H9 (cell line): Measurements from ENCODE around the gene MAP3K5. TPM values are rescaled to one million over a fixed set of nuclear protein-coding genes. Genes with fewer than 3 reads are reported as not detected.
A peak's percentile ranks its signal among the peaks of the same experiment; 100 is the strongest.

Source experiments
- DNase-seq: peaks from one replicate; pipeline ENCODE4 v3.0.0-alpha.2; 2017
- H2AFZ ChIP-seq: one replicate; pipeline ENCODE4 v1.6.1; 2013; ENCODE audit warnings: mild to moderate bottlenecking, low read length, control low read depth, moderate library complexity
- H2AK5ac ChIP-seq: 2 replicates; pipeline ENCODE4 v1.6.1; 2013; ENCODE audit warnings: low read length, control low read depth, mixed read lengths; ENCODE audit not compliant: insufficient read length
- H2BK120ac ChIP-seq: one replicate; pipeline ENCODE4 v1.6.1; 2013; ENCODE audit warnings: low read depth, mild to moderate bottlenecking, low read length, control low read depth, inconsistent platforms; ENCODE audit not compliant: poor library complexity, severe bottlenecking
- H2BK12ac ChIP-seq: 2 replicates; pipeline ENCODE4 v1.6.1; 2013; ENCODE audit warnings: low read length, control low read depth, mixed read lengths, low read depth; ENCODE audit not compliant: insufficient read length
- H2BK15ac ChIP-seq: 2 replicates; pipeline ENCODE4 v1.6.1; 2013; ENCODE audit warnings: low read depth, low read length, control low read depth
- H2BK20ac ChIP-seq: one replicate; pipeline ENCODE4 v1.6.1; 2013; ENCODE audit warnings: low read depth, mild to moderate bottlenecking, low read length, control low read depth, inconsistent platforms; ENCODE audit not compliant: poor library complexity, severe bottlenecking
- H2BK5ac ChIP-seq: 2 replicates; pipeline ENCODE4 v1.6.1; 2013; ENCODE audit warnings: low read length, control low read depth, mixed read lengths; ENCODE audit not compliant: insufficient read length
- H3K14ac ChIP-seq: 2 replicates; pipeline ENCODE4 v1.6.1; 2013; ENCODE audit warnings: low read length, control low read depth; ENCODE audit not compliant: insufficient read depth
- H3K18ac ChIP-seq: 2 replicates; pipeline ENCODE4 v1.6.1; 2013; ENCODE audit warnings: low read depth, mild to moderate bottlenecking, mixed read lengths, low read length, control low read depth; ENCODE audit not compliant: insufficient read length
- H3K23ac ChIP-seq: 2 replicates; pipeline ENCODE4 v1.6.1; 2013; ENCODE audit warnings: low read length, control low read depth, mixed read lengths, low read depth; ENCODE audit not compliant: insufficient read length
- H3K23me2 ChIP-seq: 2 replicates; pipeline ENCODE4 v1.6.1; 2013; ENCODE audit warnings: low read depth, mild to moderate bottlenecking, mixed read lengths, low read length, control low read depth; ENCODE audit not compliant: insufficient read length, poor library complexity, severe bottlenecking
- H3K27ac ChIP-seq: 2 replicates; pipeline ENCODE4 v1.5.1; 2013; ENCODE audit warnings: low read length, control low read depth, mixed read lengths, low read depth; ENCODE audit not compliant: insufficient read length
- H3K27me3 ChIP-seq: 2 replicates; pipeline ENCODE4 v1.6.1; 2013; ENCODE audit warnings: low read length, control low read depth, inconsistent platforms; ENCODE audit not compliant: insufficient read depth
- H3K4ac ChIP-seq: 2 replicates; pipeline ENCODE4 v1.6.1; 2013; ENCODE audit warnings: low read depth, mild to moderate bottlenecking, control low read depth, inconsistent platforms, low read length, moderate library complexity
- H3K4me1 ChIP-seq: 2 replicates; pipeline ENCODE4 v1.6.1; 2013; ENCODE audit warnings: low read length, control low read depth, inconsistent platforms; ENCODE audit not compliant: insufficient read depth
- H3K4me2 ChIP-seq: 2 replicates; pipeline ENCODE4 v1.6.1; 2013; ENCODE audit warnings: low read length, control low read depth, mixed read lengths; ENCODE audit not compliant: insufficient read length, insufficient read depth
- H3K56ac ChIP-seq: 2 replicates; pipeline ENCODE4 v1.6.1; 2013; ENCODE audit warnings: low read depth, mild to moderate bottlenecking, mixed read lengths, low read length, control low read depth; ENCODE audit not compliant: insufficient read length
- H3K79me1 ChIP-seq: 2 replicates; pipeline ENCODE4 v1.6.1; 2013; ENCODE audit warnings: low read depth, mild to moderate bottlenecking, moderate library complexity, low read length, control low read depth, inconsistent platforms; ENCODE audit not compliant: insufficient read depth, poor library complexity, severe bottlenecking
- H3K79me2 ChIP-seq: 2 replicates; pipeline ENCODE4 v1.6.1; 2013; ENCODE audit warnings: low read length, control low read depth, inconsistent platforms; ENCODE audit not compliant: insufficient read depth
- H3K9ac ChIP-seq: 2 replicates; pipeline ENCODE4 v1.6.1; 2013; ENCODE audit warnings: low read length, control low read depth, mixed read lengths; ENCODE audit not compliant: insufficient read length; ENCODE audit errors: extremely low read depth
- H3K9me3 ChIP-seq: one replicate; pipeline ENCODE4 v1.6.1; 2013; ENCODE audit warnings: low read depth, low read length, inconsistent platforms; ENCODE audit not compliant: control insufficient read depth
- H3T11ph ChIP-seq: one replicate; pipeline ENCODE4 v1.6.1; 2013; ENCODE audit warnings: mild to moderate bottlenecking, low read length, control low read depth, inconsistent platforms
- H4K20me1 ChIP-seq: one replicate; pipeline ENCODE4 v1.6.1; 2013; ENCODE audit not compliant: control insufficient read depth, insufficient read length, insufficient read depth
- H4K5ac ChIP-seq: 2 replicates; pipeline ENCODE4 v1.6.1; 2013; ENCODE audit warnings: low read depth, mild to moderate bottlenecking, mixed read lengths, low read length, control low read depth; ENCODE audit not compliant: insufficient read length
- H4K8ac ChIP-seq: replicated peaks from 2 replicates; pipeline ENCODE4 v1.6.1; 2013; ENCODE audit warnings: low read length, control low read depth, mixed read lengths, low read depth; ENCODE audit not compliant: insufficient read length
- H4K91ac ChIP-seq: 2 replicates; pipeline ENCODE4 v1.6.1; 2013; ENCODE audit warnings: low read depth, mild to moderate bottlenecking, moderate library complexity, mixed read lengths, low read length, control low read depth; ENCODE audit not compliant: insufficient read length
- H3K27ac Mint-ChIP-seq, 3 experiments: 2 replicates in 2 of 3; 3 replicates in 1 of 3; pipeline ENCODE4 v1.8.0; 2020 to 2021; ENCODE audit warnings: mixed read lengths in 3 of 3, mild to moderate bottlenecking in 1 of 3, moderate library complexity in 1 of 3
- H3K27me3 Mint-ChIP-seq: 2 replicates; pipeline ENCODE4 v1.8.0; 2021; ENCODE audit warnings: low read depth, mild to moderate bottlenecking, moderate library complexity, mixed read lengths
- H3K36me3 Mint-ChIP-seq, 3 experiments: 2 replicates in 2 of 3; 3 replicates in 1 of 3; pipeline ENCODE4 v1.8.0; 2020 to 2021; ENCODE audit warnings: low read depth in 3 of 3, mixed read lengths in 3 of 3; ENCODE audit not compliant: insufficient read depth in 1 of 3
- H3K4me1 Mint-ChIP-seq, 2 experiments: 2 replicates each; pipeline ENCODE4 v1.8.0; 2020; ENCODE audit warnings: mixed read lengths in 2 of 2
- H3K4me3 Mint-ChIP-seq, 2 experiments: 2 replicates in 1 of 2; 3 replicates in 1 of 2; pipeline ENCODE4 v1.8.0; 2020 to 2021; ENCODE audit warnings: mild to moderate bottlenecking in 2 of 2, mixed read lengths in 2 of 2, moderate library complexity in 1 of 2
- H3K9me3 Mint-ChIP-seq, 2 experiments: 2 replicates in 1 of 2; 3 replicates in 1 of 2; pipeline ENCODE4 v1.8.0; 2020; ENCODE audit warnings: mild to moderate bottlenecking in 2 of 2, mixed read lengths in 2 of 2, moderate library complexity in 1 of 2
- WGBS: extraction: QIAGEN DNeasy Blood & Tissue Kit; methylation state at CpG from one replicate; pipeline ENCODE4 v1.1.7; 2013; ENCODE audit warnings: missing lambda C conversion rate, low lambda C conversion rate, mixed read lengths; ENCODE audit not compliant: insufficient read length; ENCODE audit errors: extremely low coverage; 5-methylcytosine and 5-hydroxymethylcytosine counted together
- total RNA-seq: library from RNA; stranded (reverse); gene quantifications from 2 replicates; pipeline ENCODE4 v1.2.1, GENCODE V29; 2021
- TF ChIP-seq, protein P1 (sequence below): fragments of 200-600 bp; sonication (generic); conservative IDR thresholded peaks from 3 replicates; pipeline ENCODE4 v1.8.0; 2021; ENCODE audit warnings: antibody characterized with exemption, mild to moderate bottlenecking

The MAP3K5 gene
- total RNA-seq, 1 experiment from 2014 or later: 1.6 TPM

DNA sequence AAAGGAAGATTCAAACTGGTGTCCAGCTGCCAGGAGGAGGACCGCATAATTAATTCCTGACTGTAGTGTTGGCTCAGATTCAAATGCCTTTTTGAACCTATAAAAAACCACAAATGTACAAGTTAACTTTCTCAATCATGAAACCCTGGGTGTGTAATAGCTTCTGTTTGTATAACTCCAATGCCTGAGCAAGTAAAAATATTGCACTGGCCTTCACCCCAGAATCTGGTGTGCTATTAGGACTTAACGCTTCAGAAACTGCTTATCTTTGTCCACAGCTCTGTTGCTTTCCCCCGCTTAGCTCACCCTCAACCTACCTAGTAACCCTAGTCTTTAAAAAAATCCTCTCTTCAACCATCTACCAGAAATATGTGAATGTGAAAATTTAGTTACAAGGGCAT, 123.0 kb downstream of the MAP3K5 start:
- H3K9me3 Mint-ChIP-seq: no peaks in the 10 kb centered on the region
- no peaks in the 10 kb centered on the region for H3K79me1 ChIP-seq
- H3K4me1 ChIP-seq: no peaks in the 10 kb centered on the region; the same call in 1 of the 2 replicates
- H3K23me2 ChIP-seq: no peaks in the 10 kb centered on the region
- no peaks in the 10 kb centered on the region for H3K9me3 ChIP-seq
- no peak for DNase-seq
- no peak overlapping the region for H3K14ac ChIP-seq
- H3K79me2 ChIP-seq: no peaks in the 10 kb centered on the region
- no peak overlapping the region for H2BK20ac ChIP-seq
- no peak overlapping the region for H3K9ac ChIP-seq
- no peaks in the 10 kb centered on the region for H3K4me1 Mint-ChIP-seq
- H3K4me2 ChIP-seq: no peak overlapping the region
- no peak overlapping the region for H3K4me3 Mint-ChIP-seq
- H3K18ac ChIP-seq: no peak overlapping the region
- no peak overlapping the region for H2BK15ac ChIP-seq
- H4K20me1 ChIP-seq: no peaks in the 10 kb centered on the region
- peak overlapping the region in 1 of 3 experiments; percentile 60; a peak in 1 of 7 replicates for H3K27ac Mint-ChIP-seq
- H3K27me3 ChIP-seq: no peaks in the 10 kb centered on the region
- no peaks in the 10 kb centered on the region for H3K27me3 Mint-ChIP-seq
- no peak overlapping the region for H3K23ac ChIP-seq
- no CpG with 5 or more reads among the region's 3 CpGs for WGBS
- no peak overlapping the region for H2BK12ac ChIP-seq
- TF ChIP-seq, protein P1, sequence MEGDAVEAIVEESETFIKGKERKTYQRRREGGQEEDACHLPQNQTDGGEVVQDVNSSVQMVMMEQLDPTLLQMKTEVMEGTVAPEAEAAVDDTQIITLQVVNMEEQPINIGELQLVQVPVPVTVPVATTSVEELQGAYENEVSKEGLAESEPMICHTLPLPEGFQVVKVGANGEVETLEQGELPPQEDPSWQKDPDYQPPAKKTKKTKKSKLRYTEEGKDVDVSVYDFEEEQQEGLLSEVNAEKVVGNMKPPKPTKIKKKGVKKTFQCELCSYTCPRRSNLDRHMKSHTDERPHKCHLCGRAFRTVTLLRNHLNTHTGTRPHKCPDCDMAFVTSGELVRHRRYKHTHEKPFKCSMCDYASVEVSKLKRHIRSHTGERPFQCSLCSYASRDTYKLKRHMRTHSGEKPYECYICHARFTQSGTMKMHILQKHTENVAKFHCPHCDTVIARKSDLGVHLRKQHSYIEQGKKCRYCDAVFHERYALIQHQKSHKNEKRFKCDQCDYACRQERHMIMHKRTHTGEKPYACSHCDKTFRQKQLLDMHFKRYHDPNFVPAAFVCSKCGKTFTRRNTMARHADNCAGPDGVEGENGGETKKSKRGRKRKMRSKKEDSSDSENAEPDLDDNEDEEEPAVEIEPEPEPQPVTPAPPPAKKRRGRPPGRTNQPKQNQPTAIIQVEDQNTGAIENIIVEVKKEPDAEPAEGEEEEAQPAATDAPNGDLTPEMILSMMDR: no peak
- no peak overlapping the region for H2AK5ac ChIP-seq
- no peaks in the 10 kb centered on the region; a peak in 1 of 7 replicates for H3K36me3 Mint-ChIP-seq
- no peak overlapping the region for H4K91ac ChIP-seq
- H3K56ac ChIP-seq: no peak overlapping the region
- H2AFZ ChIP-seq: no peak overlapping the region
- no peak overlapping the region for H3K27ac ChIP-seq
- no peak overlapping the region for H3K4ac ChIP-seq
- H2BK5ac ChIP-seq: no peak overlapping the region
- H4K8ac ChIP-seq: no peak overlapping the region
- H4K5ac ChIP-seq: no peak overlapping the region
- no peak overlapping the region for H3T11ph ChIP-seq
- H2BK120ac ChIP-seq: no peak overlapping the region
